Panc1 (cell line): ENCODE data around the gene ELMO1.

ENCODE experiments used
- CTCF ChIP-seq: fragments of 450-650 bp; IDR thresholded peaks from 2 replicates; pipeline ENCODE4 v1.5.1; 2017; ENCODE audit warnings: mild to moderate bottlenecking
- POLR2AphosphoS5 ChIP-seq: IDR thresholded peaks from 2 replicates; pipeline ENCODE4 v1.6.1; 2012; ENCODE audit warnings: mild to moderate bottlenecking, low read depth, low read length, moderate library complexity
- REST ChIP-seq, 2 experiments: IDR thresholded peaks; 2 replicates each; pipeline ENCODE4 v1.6.1; 2011 to 2012; ENCODE audit warnings: low read depth in 2 of 2, control low read depth in 1 of 2, low read length in 1 of 2, mild to moderate bottlenecking in 1 of 2, moderate library complexity in 1 of 2; ENCODE audit not compliant: insufficient read depth in 1 of 2
- SIN3A ChIP-seq: IDR thresholded peaks from 2 replicates; pipeline ENCODE4 v1.6.1; 2012; ENCODE audit warnings: low read depth, mild to moderate bottlenecking, low read length, moderate library complexity, borderline replicate concordance; ENCODE audit not compliant: insufficient read depth
- TCF7L2 ChIP-seq: IDR thresholded peaks from 2 replicates; pipeline ENCODE4 v1.6.1; 2011; ENCODE audit warnings: mild to moderate bottlenecking, low read depth, low read length, inconsistent platforms

DNA sequence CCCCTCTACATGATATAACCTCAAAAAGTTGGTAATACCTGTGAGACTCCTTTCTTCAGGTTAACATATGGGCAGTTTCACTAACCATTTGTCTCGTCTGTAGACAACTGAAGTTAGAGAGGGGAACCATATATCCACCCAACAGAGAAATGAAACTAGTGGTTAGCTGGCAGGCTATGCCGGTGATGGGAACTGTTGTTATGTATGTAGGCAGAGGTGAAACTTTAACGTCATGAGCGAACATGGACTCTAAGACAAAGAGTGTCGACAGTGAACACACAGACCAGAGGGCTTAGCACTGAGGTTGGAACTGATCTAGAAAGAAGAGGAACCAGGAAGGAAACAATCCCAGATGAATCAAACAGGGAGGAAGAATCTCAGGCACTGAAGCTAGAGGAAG lies 112.4 kb downstream of the ELMO1 start:
- TF ChIP-seq CTCF (no peak), SIN3A (no peak), REST (IDR thresholded peaks at IDR 0.05; ENCODE audit: insufficient read depth in 1 of 2, low read depth in 2 of 2, low read length in 1 of 2) (no peak), POLR2AphosphoS5 (no peak), TCF7L2 (no peak)
